HG03196 (cell line): ENCODE measurements around the gene RGR.
"Not testable (repeated sequence)": the region's sequence is repeated elsewhere in the genome, so short reads cannot be mapped to it uniquely, and the experiment has no call there.

Source experiments
- ATAC-seq: cut with Tn5 transposase; IDR thresholded peaks from one replicate; pipeline ENCODE4 v1.9.1; 2021; ENCODE audit not compliant: unreplicated experiment

Gene RGR

GRCh38 chr10:84256510-84257342 lies 11.9 kb downstream of the RGR start:
- peak; percentile 48 for ATAC-seq

GRCh38 chr10:84257343-84258020 lies 12.6 kb downstream of the RGR start:
- ATAC-seq, result no peak

- ATAC-seq, result no peak
Measured at GRCh38 chr10:84258034-84258695, 13.3 kb downstream of the RGR start.

GRCh38 chr10:84261236-84261915 lies 16.5 kb downstream of the RGR start:
- ATAC-seq, result no peak

GRCh38 chr10:84262190-84262956 lies 17.5 kb downstream of the RGR start:
- no peak for ATAC-seq

GRCh38 chr10:84263716-84264115 lies 18.9 kb downstream of the RGR start:
- no peak for ATAC-seq

- peak; percentile 88 for ATAC-seq
Measured at GRCh38 chr10:84264611-84265141, 19.8 kb downstream of the RGR start.

GRCh38 chr10:84265418-84265817 lies 20.6 kb downstream of the RGR start:
- no peak for ATAC-seq

- no peak for ATAC-seq
Measured at GRCh38 chr10:84267503-84268126, 22.8 kb downstream of the RGR start.

- ATAC-seq, result no peak
Measured at GRCh38 chr10:84269162-84269561, 24.3 kb downstream of the RGR start.

- ATAC-seq, result no peak
Measured at GRCh38 chr10:84269773-84270172, 24.9 kb downstream of the RGR start.

GRCh38 chr10:84270708-84271107 lies 25.9 kb downstream of the RGR start:
- ATAC-seq, result no peak

- not testable (repeated sequence) for ATAC-seq
Measured at GRCh38 chr10:84279876-84280475, 35.1 kb downstream of the RGR start.

GRCh38 chr10:84286695-84287094 lies 41.8 kb downstream of the RGR start:
- no peak for ATAC-seq

- no peak for ATAC-seq
Measured at GRCh38 chr10:84288151-84288550, 43.3 kb downstream of the RGR start.

GRCh38 chr10:84289521-84290200 lies 44.8 kb downstream of the RGR start:
- no peak for ATAC-seq

GRCh38 chr10:84290235-84290634 lies 45.4 kb downstream of the RGR start:
- ATAC-seq, result no peak

- ATAC-seq, result no peak
Measured at GRCh38 chr10:84291384-84291783, 46.5 kb downstream of the RGR start.

- no peak for ATAC-seq
Measured at GRCh38 chr10:84292502-84292901, 47.6 kb downstream of the RGR start.
